Cardiac septum (tissue), 1 donor: ENCODE measurements around the gene CELF6. TPM values are rescaled to one million over a fixed set of nuclear protein-coding genes. Genes with fewer than 3 reads are reported as not detected.

Source experiments
- DNase-seq: peaks from one replicate; pipeline ENCODE4 v3.0.0-alpha.2; 2020; ENCODE audit warnings: low spot score
- intact Hi-C: fragments of 100-400 bp; cut with DNase I; formaldehyde crosslinking; loops from one replicate; pipeline ENCODE4 v1.14.0; 2022
- long read RNA-seq: library from polyadenylated mRNA; unstranded; transcript quantifications from one replicate; pipeline ENCODE4 v2.0.0, GENCODE V29; 2021
- total RNA-seq: library from RNA; stranded (reverse); fragmentation: NEBNext Ultra II Directional; extraction: Animal tissue kit (Norgen Biotek cat#: 25700); gene quantifications from one replicate; pipeline ENCODE4 v1.2.1, GENCODE V29; 2021
- donor health status: DM: no; HTN: no; CAD: no.

CELF6 gene
- total RNA-seq = 0.70 TPM
- long read RNA-seq = 0 reads

GRCh38 chr15:72319985-72320671 lies at the start of gene CELF6:
CELF6 (minus strand) TSS chr15:72320157; CDS start chr15:72319874, 283 bp downstream.
- intact Hi-C loops = no loop called here
- DNase-seq = peak; percentile 93

GRCh38 chr15:72368899-72369298 lies 48.9 kb upstream of the CELF6 start:
- DNase-seq = no peak
- intact Hi-C loops = no loop called here

GRCh38 chr15:72368325-72368724 lies 48.4 kb upstream of the CELF6 start:
- intact Hi-C loops = no loop called here
- no peak for DNase-seq

GRCh38 chr15:72365844-72366243 lies 45.9 kb upstream of the CELF6 start:
- DNase-seq = no peak
- intact Hi-C loops = no loop called here

- no peak for DNase-seq
- intact Hi-C loops = no loop called here
Measured at GRCh38 chr15:72361176-72361575, 41.2 kb upstream of the CELF6 start.

GRCh38 chr15:72358650-72359171 lies 38.8 kb upstream of the CELF6 start:
- DNase-seq = no peak
- intact Hi-C loops = no loop called here

GRCh38 chr15:72358121-72358520 lies 38.2 kb upstream of the CELF6 start:
- no peak for DNase-seq
- intact Hi-C loops = no loop called here

GRCh38 chr15:72354496-72354895 lies 34.5 kb upstream of the CELF6 start:
- no peak for DNase-seq
- intact Hi-C loops = no loop called here

GRCh38 chr15:72353266-72353665 lies 33.3 kb upstream of the CELF6 start:
- DNase-seq = no peak
- intact Hi-C loops = no loop called here

GRCh38 chr15:72345806-72346205 lies 25.8 kb upstream of the CELF6 start:
- intact Hi-C loops = no loop called here
- no peak for DNase-seq

- intact Hi-C loops = no loop called here
- no peak for DNase-seq
Measured at GRCh38 chr15:72345280-72345679, 25.3 kb upstream of the CELF6 start.

GRCh38 chr15:72344602-72345001 lies 24.6 kb upstream of the CELF6 start:
- no peak for DNase-seq
- intact Hi-C loops = no loop called here

GRCh38 chr15:72342385-72342784 lies 22.4 kb upstream of the CELF6 start:
- intact Hi-C loops = no loop called here
- no peak for DNase-seq

GRCh38 chr15:72341361-72341760 lies 21.4 kb upstream of the CELF6 start:
- DNase-seq = no peak
- intact Hi-C loops = no loop called here

- intact Hi-C loops = no loop called here
- no peak for DNase-seq
Measured at GRCh38 chr15:72340366-72340765, 20.4 kb upstream of the CELF6 start.

- DNase-seq = no peak
- intact Hi-C loops = no loop called here
Measured at GRCh38 chr15:72339777-72340177, 19.8 kb upstream of the CELF6 start.

GRCh38 chr15:72338617-72339321 lies 18.8 kb upstream of the CELF6 start:
- intact Hi-C loops = no loop called here
- DNase-seq = no peak

- no peak for DNase-seq
Measured at GRCh38 chr15:72338148-72338547, 18.2 kb upstream of the CELF6 start.

GRCh38 chr15:72334842-72335241 lies 14.9 kb upstream of the CELF6 start:
- no peak for DNase-seq
- intact Hi-C loops = no loop called here

More at GRCh38 chr15:72338148-72338547, 18.2 kb upstream of the CELF6 start:
- intact Hi-C loops = no loop called here

- intact Hi-C loops = no loop called here
- DNase-seq = no peak
Measured at GRCh38 chr15:72331021-72331420, 11.1 kb upstream of the CELF6 start.

- intact Hi-C loops = no loop called here
- no peak for DNase-seq
Measured at GRCh38 chr15:72323752-72324151, 3.8 kb upstream of the CELF6 start.
